Erythroblast (primary cell): ENCODE results near the gene SERPINA9.

Experiments
- GATA1 ChIP-seq: IDR thresholded peaks from 2 replicates; pipeline ENCODE4 v1.6.1; 2011; ENCODE audit warnings: low read depth, mild to moderate bottlenecking, control low read depth, low read length, moderate library complexity
- POLR2A ChIP-seq: IDR thresholded peaks from 2 replicates; pipeline ENCODE4 v1.6.1; 2011; ENCODE audit warnings: mild to moderate bottlenecking, low read length

DNA sequence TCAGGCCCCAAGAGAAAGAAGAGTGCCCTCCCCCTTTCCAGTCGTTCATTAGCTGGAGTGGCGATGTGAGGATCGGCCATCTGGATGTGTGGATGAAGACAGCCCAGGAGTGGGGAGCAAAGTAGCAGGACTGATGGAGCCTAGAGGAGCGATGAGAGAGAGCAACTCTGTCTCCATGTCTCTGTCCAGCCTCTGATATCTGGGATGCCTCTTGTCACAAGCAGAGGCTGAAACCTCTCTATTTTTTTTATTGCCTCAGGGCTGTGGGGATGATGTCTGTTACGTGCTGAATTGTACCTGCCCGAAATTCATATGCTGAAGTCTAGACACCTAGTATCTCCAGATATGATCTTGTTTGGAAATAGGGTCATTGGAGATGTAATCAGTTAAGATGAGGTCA is 26.1 kb downstream of the SERPINA9 start:
- TF ChIP-seq POLR2A, result no peak
- no peak for TF ChIP-seq GATA1
